GM21423 (cell line): ENCODE results near the gene RPL35A.
"Not testable (repeated sequence)": the region's sequence is repeated elsewhere in the genome, so short reads cannot be mapped to it uniquely, and the experiment has no call there.

ENCODE experiments used
- ATAC-seq: cut with Tn5 transposase; IDR thresholded peaks from one replicate; pipeline ENCODE4 v1.9.1; 2021; ENCODE audit warnings: mild to moderate bottlenecking, moderate library complexity; ENCODE audit not compliant: unreplicated experiment

Gene RPL35A

GRCh38 chr3:197949778-197950676 lies at the start of gene RPL35A:
Gene RPL35A, plus strand, starts transcription at chr3:197950190. Its CDS starts 778 bp downstream, at chr3:197950968.
- peak; percentile 95 for ATAC-seq

GRCh38 chr3:197901626-197902025 lies 48.4 kb upstream of the RPL35A start:
- ATAC-seq = no peak

GRCh38 chr3:197906023-197906849 lies 43.8 kb upstream of the RPL35A start:
- peak; percentile 65 for ATAC-seq

GRCh38 chr3:197906850-197907187 lies 43.2 kb upstream of the RPL35A start:
- no peak for ATAC-seq

- ATAC-seq = no peak
These were observed 42.8 kb upstream of the RPL35A start for GRCh38 chr3:197907196-197907595.

GRCh38 chr3:197908550-197908949 lies 41.4 kb upstream of the RPL35A start:
- ATAC-seq = not testable (repeated sequence)

GRCh38 chr3:197908957-197909701 lies 40.9 kb upstream of the RPL35A start:
- ATAC-seq = no peak

- ATAC-seq = no peak
These were observed 37.1 kb upstream of the RPL35A start for GRCh38 chr3:197912741-197913476.

GRCh38 chr3:197913641-197914380 lies 36.2 kb upstream of the RPL35A start:
- no peak for ATAC-seq

- ATAC-seq = not testable (repeated sequence)
These were observed 28.3 kb upstream of the RPL35A start for GRCh38 chr3:197921429-197922275.

GRCh38 chr3:197926418-197926817 lies 23.6 kb upstream of the RPL35A start:
- ATAC-seq = no peak

- not testable (repeated sequence) for ATAC-seq
These were observed 22.4 kb upstream of the RPL35A start for GRCh38 chr3:197927578-197927977.

GRCh38 chr3:197936819-197937384 lies 13.1 kb upstream of the RPL35A start:
- no peak for ATAC-seq

- ATAC-seq = no peak
These were observed 9.1 kb upstream of the RPL35A start for GRCh38 chr3:197940745-197941384.

- no peak for ATAC-seq
These were observed 6.9 kb upstream of the RPL35A start for GRCh38 chr3:197942956-197943556.

- no peak for ATAC-seq
These were observed 706 bp upstream of the RPL35A start for GRCh38 chr3:197949191-197949777.

GRCh38 chr3:197950677-197951061 lies 679 bp downstream of the RPL35A start:
- no peak for ATAC-seq
